ENCODE measurements around the gene MIA3. TPM values are rescaled to one million over a fixed set of nuclear protein-coding genes. Genes with fewer than 3 reads are reported as not detected.

The MIA3 gene, protein sequence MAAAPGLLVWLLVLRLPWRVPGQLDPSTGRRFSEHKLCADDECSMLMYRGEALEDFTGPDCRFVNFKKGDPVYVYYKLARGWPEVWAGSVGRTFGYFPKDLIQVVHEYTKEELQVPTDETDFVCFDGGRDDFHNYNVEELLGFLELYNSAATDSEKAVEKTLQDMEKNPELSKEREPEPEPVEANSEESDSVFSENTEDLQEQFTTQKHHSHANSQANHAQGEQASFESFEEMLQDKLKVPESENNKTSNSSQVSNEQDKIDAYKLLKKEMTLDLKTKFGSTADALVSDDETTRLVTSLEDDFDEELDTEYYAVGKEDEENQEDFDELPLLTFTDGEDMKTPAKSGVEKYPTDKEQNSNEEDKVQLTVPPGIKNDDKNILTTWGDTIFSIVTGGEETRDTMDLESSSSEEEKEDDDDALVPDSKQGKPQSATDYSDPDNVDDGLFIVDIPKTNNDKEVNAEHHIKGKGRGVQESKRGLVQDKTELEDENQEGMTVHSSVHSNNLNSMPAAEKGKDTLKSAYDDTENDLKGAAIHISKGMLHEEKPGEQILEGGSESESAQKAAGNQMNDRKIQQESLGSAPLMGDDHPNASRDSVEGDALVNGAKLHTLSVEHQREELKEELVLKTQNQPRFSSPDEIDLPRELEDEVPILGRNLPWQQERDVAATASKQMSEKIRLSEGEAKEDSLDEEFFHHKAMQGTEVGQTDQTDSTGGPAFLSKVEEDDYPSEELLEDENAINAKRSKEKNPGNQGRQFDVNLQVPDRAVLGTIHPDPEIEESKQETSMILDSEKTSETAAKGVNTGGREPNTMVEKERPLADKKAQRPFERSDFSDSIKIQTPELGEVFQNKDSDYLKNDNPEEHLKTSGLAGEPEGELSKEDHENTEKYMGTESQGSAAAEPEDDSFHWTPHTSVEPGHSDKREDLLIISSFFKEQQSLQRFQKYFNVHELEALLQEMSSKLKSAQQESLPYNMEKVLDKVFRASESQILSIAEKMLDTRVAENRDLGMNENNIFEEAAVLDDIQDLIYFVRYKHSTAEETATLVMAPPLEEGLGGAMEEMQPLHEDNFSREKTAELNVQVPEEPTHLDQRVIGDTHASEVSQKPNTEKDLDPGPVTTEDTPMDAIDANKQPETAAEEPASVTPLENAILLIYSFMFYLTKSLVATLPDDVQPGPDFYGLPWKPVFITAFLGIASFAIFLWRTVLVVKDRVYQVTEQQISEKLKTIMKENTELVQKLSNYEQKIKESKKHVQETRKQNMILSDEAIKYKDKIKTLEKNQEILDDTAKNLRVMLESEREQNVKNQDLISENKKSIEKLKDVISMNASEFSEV (N-terminal part only)
- total RNA-seq (53.2 and 68.0 TPM in 2 replicates), polyA plus RNA-seq (34.3 and 46.7 TPM in 2 replicates), polyA minus RNA-seq (ENCODE audit: low replicate concordance) (152 and 154 TPM in 2 replicates)
- 26.4 and 32.9 TPM in 2 replicates for polyA plus RNA-seq (2012)

GRCh38 chr1:222618001-222618879 lies at the start of gene MIA3:
MIA3 (plus strand) TSS chr1:222618097; CDS start chr1:222618111, 14 bp downstream.
- Histone ChIP-seq H3K79me2 (ENCODE audit: control insufficient read depth, insufficient read depth, low read length) (peaks cover 15% of the 10 kb centered on the region), H3K27me3 (ENCODE audit: control insufficient read depth, insufficient read depth, low read length) (no peaks in the 10 kb centered on the region), H2AFZ (ENCODE audit: low read length) (peak within 1 kb of the TSS; percentile 75), H3K9ac (ENCODE audit: insufficient read depth, low read length) (peak within 1 kb of the TSS; percentile 93), H3K4me2 (ENCODE audit: extremely low read depth, insufficient read depth, low read length) (peak within 1 kb of the TSS; percentile 95), H3K36me3 (ENCODE audit: control insufficient read depth, insufficient read depth, low read length) (peaks cover 2% of the 10 kb centered on the region), H3K4me1 (ENCODE audit: control insufficient read depth, extremely low read depth, insufficient read depth, low read length) (peaks cover 7% of the 10 kb centered on the region), H3K4me3 (replicated peaks in 1 of 4; ENCODE audit: control extremely low read depth in 1 of 4, insufficient read depth in 1 of 4, low read depth in 3 of 4, low read length in 4 of 4) (peak within 1 kb of the TSS; percentile 81 to 89 (median 88)), H3K27ac (ENCODE audit: insufficient read depth, low read length) (peak within 1 kb of the TSS; percentile 89), H4K20me1 (ENCODE audit: control insufficient read depth, extremely low read depth, insufficient read depth, low read length) (no peaks in the 10 kb centered on the region), H3K9me3 (ENCODE audit: control insufficient read depth, insufficient read depth, low read depth, low read length) (no peaks in the 10 kb centered on the region)
- DNase-seq (ENCODE audit: low read depth in 2 of 2), result peak; percentile 14 to 27
- TF ChIP-seq, protein P1, sequence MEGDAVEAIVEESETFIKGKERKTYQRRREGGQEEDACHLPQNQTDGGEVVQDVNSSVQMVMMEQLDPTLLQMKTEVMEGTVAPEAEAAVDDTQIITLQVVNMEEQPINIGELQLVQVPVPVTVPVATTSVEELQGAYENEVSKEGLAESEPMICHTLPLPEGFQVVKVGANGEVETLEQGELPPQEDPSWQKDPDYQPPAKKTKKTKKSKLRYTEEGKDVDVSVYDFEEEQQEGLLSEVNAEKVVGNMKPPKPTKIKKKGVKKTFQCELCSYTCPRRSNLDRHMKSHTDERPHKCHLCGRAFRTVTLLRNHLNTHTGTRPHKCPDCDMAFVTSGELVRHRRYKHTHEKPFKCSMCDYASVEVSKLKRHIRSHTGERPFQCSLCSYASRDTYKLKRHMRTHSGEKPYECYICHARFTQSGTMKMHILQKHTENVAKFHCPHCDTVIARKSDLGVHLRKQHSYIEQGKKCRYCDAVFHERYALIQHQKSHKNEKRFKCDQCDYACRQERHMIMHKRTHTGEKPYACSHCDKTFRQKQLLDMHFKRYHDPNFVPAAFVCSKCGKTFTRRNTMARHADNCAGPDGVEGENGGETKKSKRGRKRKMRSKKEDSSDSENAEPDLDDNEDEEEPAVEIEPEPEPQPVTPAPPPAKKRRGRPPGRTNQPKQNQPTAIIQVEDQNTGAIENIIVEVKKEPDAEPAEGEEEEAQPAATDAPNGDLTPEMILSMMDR (conservative IDR thresholded peaks at IDR 0.05 in 1 of 2, IDR thresholded peaks at IDR 0.05 in 1 of 2; ENCODE audit: low read depth in 1 of 2, low read length in 2 of 2), result no peak
- no peak for TF ChIP-seq EZH2 (IDR thresholded peaks at IDR 0.05; ENCODE audit: low read length, missing control alignments)

- Histone ChIP-seq H3K9me3 (ENCODE audit: control insufficient read depth, insufficient read depth, low read depth, low read length) (no peaks in the 10 kb centered on the region), H3K36me3 (ENCODE audit: control insufficient read depth, insufficient read depth, low read length) (no peaks in the 10 kb centered on the region), H3K4me1 (ENCODE audit: control insufficient read depth, extremely low read depth, insufficient read depth, low read length) (no peaks in the 10 kb centered on the region), H3K27me3 (ENCODE audit: control insufficient read depth, insufficient read depth, low read length) (no peaks in the 10 kb centered on the region), H4K20me1 (ENCODE audit: control insufficient read depth, extremely low read depth, insufficient read depth, low read length) (no peaks in the 10 kb centered on the region), H3K4me2 (ENCODE audit: extremely low read depth, insufficient read depth, low read length) (no peak overlapping the region), H3K27ac (ENCODE audit: insufficient read depth, low read length) (no peak overlapping the region), H3K9ac (ENCODE audit: insufficient read depth, low read length) (no peak overlapping the region), H3K4me3 (replicated peaks in 1 of 4; ENCODE audit: control extremely low read depth in 1 of 4, insufficient read depth in 1 of 4, low read depth in 3 of 4, low read length in 4 of 4) (no peak overlapping the region), H2AFZ (ENCODE audit: low read length) (no peak overlapping the region), H3K79me2 (ENCODE audit: control insufficient read depth, insufficient read depth, low read length) (no peaks in the 10 kb centered on the region)
- TF ChIP-seq, protein P1 (conservative IDR thresholded peaks at IDR 0.05 in 1 of 2, IDR thresholded peaks at IDR 0.05 in 1 of 2; ENCODE audit: low read depth in 1 of 2, low read length in 2 of 2), result no peak
- no peak for TF ChIP-seq EZH2 (IDR thresholded peaks at IDR 0.05; ENCODE audit: low read length, missing control alignments)
- no peak for DNase-seq (ENCODE audit: low read depth in 2 of 2)
Observed at GRCh38 chr1:222570837-222571236, 47.1 kb upstream of the MIA3 start.

All from fibroblast of lung (primary cell).